ENCODE data around the gene FBXL16.

Gene FBXL16

GRCh38 chr16:734208-734980, 28.8 kb upstream of the FBXL16 start:
- no peak for DNase-seq

GRCh38 chr16:733382-734207, 28.0 kb upstream of the FBXL16 start:
- no peak for DNase-seq

- DNase-seq = no peak
Observed at GRCh38 chr16:732936-733335, 27.3 kb upstream of the FBXL16 start.

- DNase-seq = no peak
Observed at GRCh38 chr16:732332-732731, 26.7 kb upstream of the FBXL16 start.

- DNase-seq = no peak
Observed at GRCh38 chr16:730666-731509, 25.3 kb upstream of the FBXL16 start.

GRCh38 chr16:729768-730665, 24.4 kb upstream of the FBXL16 start:
- no peak for DNase-seq

GRCh38 chr16:728890-729744, 23.5 kb upstream of the FBXL16 start:
- no peak for DNase-seq

GRCh38 chr16:728131-728889, 22.7 kb upstream of the FBXL16 start:
- no peak for DNase-seq

GRCh38 chr16:727291-727977, 21.8 kb upstream of the FBXL16 start:
- DNase-seq = no peak

- DNase-seq = no peak
Observed at GRCh38 chr16:726438-727290, 21.1 kb upstream of the FBXL16 start, which contains the start of the genes CCDC78 and HAGHL. CCDC78 (minus strand) TSS chr16:726443; CDS start chr16:726367, 76 bp downstream. HAGHL (plus strand) TSS chr16:727106; CDS start chr16:727510, 404 bp downstream.

GRCh38 chr16:726188-726437, 20.5 kb upstream of the FBXL16 start:
- no peak for DNase-seq

- no peak for DNase-seq
Observed at GRCh38 chr16:725463-726187, 20.0 kb upstream of the FBXL16 start.

GRCh38 chr16:725041-725376, 19.4 kb upstream of the FBXL16 start:
- DNase-seq = no peak

GRCh38 chr16:724188-725040, 18.8 kb upstream of the FBXL16 start:
- DNase-seq = no peak

GRCh38 chr16:723695-724094, 18.1 kb upstream of the FBXL16 start:
- DNase-seq = no peak

GRCh38 chr16:722835-723633, 17.4 kb upstream of the FBXL16 start:
- no peak for DNase-seq
